ENCODE data around the gene ITPR1. TPM values are rescaled to one million over a fixed set of nuclear protein-coding genes. Genes with fewer than 3 reads are reported as not detected.

The ITPR1 gene
- total RNA-seq, 4 donors from 2014 or later, result 210 to 261 (median 232) TPM

DNA sequence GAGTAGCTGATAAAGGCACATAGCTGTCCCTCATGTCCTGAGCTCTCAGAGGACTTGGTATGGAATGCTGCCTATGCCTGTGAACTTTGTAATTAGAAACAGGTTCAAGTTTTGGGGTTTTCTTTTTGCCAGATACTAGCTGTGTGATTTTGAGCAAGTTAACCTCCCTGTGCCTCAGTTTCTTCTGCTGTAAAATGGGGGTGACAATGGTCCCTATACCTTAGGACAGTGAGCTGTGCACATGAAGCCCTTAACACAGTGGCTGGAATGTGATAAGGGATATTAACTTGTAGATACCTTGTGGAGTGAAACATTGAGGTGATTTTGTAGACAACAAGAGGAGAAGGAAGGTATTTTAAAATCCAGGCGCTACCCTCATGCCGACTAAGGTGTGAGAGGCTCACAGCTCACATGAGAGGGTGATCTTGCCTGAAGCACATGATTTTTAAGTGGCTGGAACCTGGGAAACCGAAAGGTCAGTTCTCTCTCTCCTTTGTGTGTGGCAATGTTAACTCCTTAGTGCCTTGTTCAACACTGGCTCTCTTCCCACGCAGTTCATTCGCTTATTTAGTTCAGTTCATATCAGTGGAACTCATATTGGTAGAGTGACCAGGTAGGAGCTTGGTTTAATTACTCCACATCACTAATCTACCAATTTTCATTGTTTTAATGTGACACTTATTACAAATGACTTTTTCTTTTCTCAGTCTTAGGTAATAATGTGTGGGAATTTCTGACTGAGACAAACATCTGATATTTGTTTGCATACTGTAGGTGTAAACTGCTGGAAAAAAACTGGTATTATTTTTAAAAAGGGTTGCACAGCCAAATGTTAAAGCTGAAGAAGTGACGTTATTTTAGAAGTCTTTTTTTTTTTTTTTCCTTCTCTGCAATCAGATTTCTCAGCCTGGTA, 236.2 kb downstream of the ITPR1 start:
- Histone ChIP-seq H3K4me3 (replicated peaks in 1 of 3) (no peak overlapping the region), H3K27me3 (no peaks in the 10 kb centered on the region), H3K36me3 (no peaks in the 10 kb centered on the region), H3K9me3 (no peaks in the 10 kb centered on the region), H3K27ac (peak overlapping the region; percentile 81 to 95 (median 89)), H3K4me1 (peaks cover 34 to 41% of the 10 kb centered on the region in 2 donors)
- intact Hi-C loops (cut with DNase I), result no loop called here
- TF ChIP-seq, protein P1, sequence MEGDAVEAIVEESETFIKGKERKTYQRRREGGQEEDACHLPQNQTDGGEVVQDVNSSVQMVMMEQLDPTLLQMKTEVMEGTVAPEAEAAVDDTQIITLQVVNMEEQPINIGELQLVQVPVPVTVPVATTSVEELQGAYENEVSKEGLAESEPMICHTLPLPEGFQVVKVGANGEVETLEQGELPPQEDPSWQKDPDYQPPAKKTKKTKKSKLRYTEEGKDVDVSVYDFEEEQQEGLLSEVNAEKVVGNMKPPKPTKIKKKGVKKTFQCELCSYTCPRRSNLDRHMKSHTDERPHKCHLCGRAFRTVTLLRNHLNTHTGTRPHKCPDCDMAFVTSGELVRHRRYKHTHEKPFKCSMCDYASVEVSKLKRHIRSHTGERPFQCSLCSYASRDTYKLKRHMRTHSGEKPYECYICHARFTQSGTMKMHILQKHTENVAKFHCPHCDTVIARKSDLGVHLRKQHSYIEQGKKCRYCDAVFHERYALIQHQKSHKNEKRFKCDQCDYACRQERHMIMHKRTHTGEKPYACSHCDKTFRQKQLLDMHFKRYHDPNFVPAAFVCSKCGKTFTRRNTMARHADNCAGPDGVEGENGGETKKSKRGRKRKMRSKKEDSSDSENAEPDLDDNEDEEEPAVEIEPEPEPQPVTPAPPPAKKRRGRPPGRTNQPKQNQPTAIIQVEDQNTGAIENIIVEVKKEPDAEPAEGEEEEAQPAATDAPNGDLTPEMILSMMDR (IDR thresholded peaks at IDR 0.05), result no peak
- TF ChIP-seq POLR2A (IDR thresholded peaks at IDR 0.05), result peak in 1 of 2 donors; percentile 47
- peak; percentile 73 to 78 for DNase-seq
- 39 to 41% methylated on average over 6 of the region's 6 CpGs for WGBS, 2 donors

DNA sequence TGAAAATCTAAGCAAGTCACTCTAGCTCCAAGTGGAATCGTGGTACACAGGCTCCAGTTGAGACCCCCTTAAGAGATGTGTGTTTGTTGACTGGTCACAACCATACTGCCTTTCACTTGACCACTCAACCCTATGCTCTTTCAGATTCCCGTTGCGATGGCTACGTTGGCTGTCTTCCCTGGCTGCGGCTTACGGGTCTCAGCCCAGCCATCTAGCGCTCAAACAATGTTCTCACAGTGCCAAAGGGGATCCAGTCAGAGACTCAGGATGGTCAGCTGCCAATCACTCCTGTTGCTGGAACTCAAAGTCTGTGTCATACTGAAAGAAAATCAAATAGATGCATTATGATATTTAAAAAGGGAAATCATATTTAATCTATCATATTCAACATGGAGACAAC, 237.6 kb downstream of the ITPR1 start:
- Histone ChIP-seq H3K27me3 (no peaks in the 10 kb centered on the region), H3K27ac (peak overlapping the region; percentile 82 to 95 (median 89)), H3K4me3 (replicated peaks in 1 of 3) (no peak overlapping the region), H3K9me3 (no peaks in the 10 kb centered on the region), H3K4me1 (peaks cover 33 to 38% of the 10 kb centered on the region in 2 donors), H3K36me3 (peaks cover 0 to 3% of the 10 kb centered on the region in 2 donors)
- WGBS, 2 donors, result 41 to 46% methylated on average over 7 of the region's 7 CpGs
- intact Hi-C loops (cut with DNase I), result no loop called here
- TF ChIP-seq POLR2A (IDR thresholded peaks at IDR 0.05), result no peak
- TF ChIP-seq, protein P1 (IDR thresholded peaks at IDR 0.05), result peak in 2 of 6 experiments; percentile 13 to 21
- peak; percentile 79 to 88 for DNase-seq

DNA sequence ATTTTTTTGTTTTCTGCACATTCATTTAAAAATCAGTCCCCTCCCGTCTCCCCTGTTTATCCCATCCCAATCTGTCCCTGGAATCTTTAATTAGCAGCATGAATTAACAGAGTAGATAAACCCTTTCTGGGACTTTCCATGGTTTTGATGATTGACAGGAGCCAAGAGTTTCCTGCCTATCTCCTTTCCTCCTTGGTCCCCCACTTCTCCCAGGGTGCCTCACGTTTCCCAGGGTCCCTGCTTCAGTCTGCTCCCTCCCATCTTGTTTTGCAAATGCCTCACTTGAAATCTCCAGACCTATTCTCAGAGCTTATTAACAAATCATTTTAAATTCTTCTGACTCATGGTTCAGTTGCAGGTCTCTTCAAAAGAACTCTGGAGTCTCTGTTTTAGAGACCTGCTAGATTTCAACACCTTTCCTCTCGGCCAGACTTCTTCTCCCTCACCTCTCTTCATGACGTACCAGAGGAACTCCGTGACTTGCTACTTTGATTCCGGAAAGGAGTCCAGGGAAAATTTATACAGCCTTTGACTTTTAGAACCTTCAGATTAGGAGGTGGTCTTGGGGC, 238.5 kb downstream of the ITPR1 start:
- Histone ChIP-seq H3K4me1 (peaks cover 37 to 44% of the 10 kb centered on the region in 2 donors), H3K4me3 (replicated peaks in 1 of 3) (no peak overlapping the region), H3K9me3 (no peaks in the 10 kb centered on the region), H3K36me3 (peaks cover 0 to 3% of the 10 kb centered on the region in 2 donors), H3K27me3 (no peaks in the 10 kb centered on the region), H3K27ac (peak overlapping the region; percentile 82 to 95 (median 89))
- intact Hi-C loops (cut with DNase I), result no loop called here
- DNase-seq, result no peak
- TF ChIP-seq, protein P1 (IDR thresholded peaks at IDR 0.05), result no peak
- TF ChIP-seq POLR2A (IDR thresholded peaks at IDR 0.05), result no peak
- 89 to 92% methylated on average over 6 of the region's 6 CpGs for WGBS, 2 donors

DNA sequence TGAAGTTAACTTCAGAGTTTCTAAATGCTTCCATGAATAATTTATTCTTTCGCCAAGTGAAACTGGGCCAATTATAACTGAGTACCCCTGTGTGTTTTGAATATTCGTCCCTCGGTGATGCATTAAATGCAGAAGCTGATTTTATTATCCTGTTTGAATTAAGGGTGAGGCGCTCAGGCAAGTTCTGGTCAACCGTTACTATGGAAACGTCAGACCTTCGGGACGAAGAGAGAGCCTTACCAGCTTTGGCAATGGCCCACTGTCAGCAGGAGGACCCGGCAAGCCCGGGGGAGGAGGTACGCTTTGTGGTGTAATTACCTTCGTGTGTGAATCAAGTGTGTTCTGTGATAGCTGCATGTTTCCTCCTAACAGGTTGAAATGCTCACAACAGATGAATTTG, 239.8 kb downstream of the ITPR1 start:
- Histone ChIP-seq H3K27ac (no peak overlapping the region), H3K36me3 (peaks cover 0 to 3% of the 10 kb centered on the region in 2 donors), H3K9me3 (no peaks in the 10 kb centered on the region), H3K4me3 (replicated peaks in 1 of 3) (no peak overlapping the region), H3K27me3 (no peaks in the 10 kb centered on the region), H3K4me1 (peaks cover 40 to 53% of the 10 kb centered on the region in 2 donors)
- WGBS, 2 donors, result 75 to 80% methylated on average over 12 of the region's 12 CpGs
- intact Hi-C loops (cut with DNase I), result no loop called here
- no peak for DNase-seq
- TF ChIP-seq POLR2A (IDR thresholded peaks at IDR 0.05), result no peak

DNA sequence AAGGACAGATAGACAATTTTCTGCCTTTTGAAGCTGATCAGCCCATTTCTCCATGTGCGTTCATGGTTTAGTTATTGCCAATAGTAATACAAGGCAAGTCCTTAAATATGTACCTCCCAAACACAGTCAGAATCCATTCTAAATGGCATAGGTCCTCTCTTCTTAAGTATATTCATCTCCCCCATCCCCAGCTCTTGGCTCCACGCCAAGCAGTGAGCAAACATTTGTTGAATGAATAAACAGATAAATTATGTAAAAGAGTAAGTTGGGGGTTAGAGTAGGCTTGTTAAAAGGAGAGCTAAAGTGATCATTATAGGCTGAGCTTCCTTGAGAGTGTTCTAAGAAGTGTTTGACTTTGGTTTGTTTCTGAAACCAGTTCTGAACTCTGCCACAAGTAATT, 241.3 kb downstream of the ITPR1 start:
- H3K4me1 ChIP-seq, result peaks cover 29 to 49% of the 10 kb centered on the region in 2 donors
- no peaks in the 10 kb centered on the region for H3K9me3 ChIP-seq
- no peaks in the 10 kb centered on the region for H3K27me3 ChIP-seq
- H3K27ac ChIP-seq, result peak overlapping the region in 2 of 3 donors; percentile 71 to 85
- intact Hi-C loops (cut with DNase I), result no loop called here
- H3K36me3 ChIP-seq, result peaks cover 0 to 3% of the 10 kb centered on the region in 2 donors
- 88 to 89% methylated on average over 2 of the region's 2 CpGs for WGBS, 2 donors
- TF ChIP-seq, protein P1 (IDR thresholded peaks at IDR 0.05), result no peak
- no peak for TF ChIP-seq POLR2A (IDR thresholded peaks at IDR 0.05)
- no peak for DNase-seq
- H3K4me3 ChIP-seq (replicated peaks in 1 of 3), result no peak overlapping the region

Data from thyroid gland (tissue), 4 donors.